GM19035 (cell line): Measurements from ENCODE around the gene CDCP2.
"Not testable (repeated sequence)": the region's sequence is repeated elsewhere in the genome, so short reads cannot be mapped to it uniquely, and the experiment has no call there.

ENCODE experiments used
- ATAC-seq: cut with Tn5 transposase; IDR thresholded peaks from one replicate; pipeline ENCODE4 v1.9.1; 2021; ENCODE audit not compliant: unreplicated experiment

The CDCP2 gene

GRCh38 chr1:54094730-54095105 lies 58.1 kb downstream of the CDCP2 start:
- ATAC-seq = not testable (repeated sequence)

GRCh38 chr1:54094001-54094729 lies 58.6 kb downstream of the CDCP2 start:
- no peak for ATAC-seq

GRCh38 chr1:54091666-54092065 lies 61.1 kb downstream of the CDCP2 start:
- ATAC-seq = no peak

- ATAC-seq = no peak
Observed at GRCh38 chr1:54088385-54088784, 64.4 kb downstream of the CDCP2 start.

GRCh38 chr1:54086754-54087153 lies 66.0 kb downstream of the CDCP2 start:
- no peak for ATAC-seq

GRCh38 chr1:54084794-54085193 lies 68.0 kb downstream of the CDCP2 start:
- no peak for ATAC-seq
